ENCODE results near the gene ZFYVE1. TPM values are rescaled to one million over a fixed set of nuclear protein-coding genes. Genes with fewer than 3 reads are reported as not detected.

ZFYVE1 gene
- total and polyA plus RNA-seq, 2 experiments from 2014 or later, result 3.2 to 12.5 TPM

DNA sequence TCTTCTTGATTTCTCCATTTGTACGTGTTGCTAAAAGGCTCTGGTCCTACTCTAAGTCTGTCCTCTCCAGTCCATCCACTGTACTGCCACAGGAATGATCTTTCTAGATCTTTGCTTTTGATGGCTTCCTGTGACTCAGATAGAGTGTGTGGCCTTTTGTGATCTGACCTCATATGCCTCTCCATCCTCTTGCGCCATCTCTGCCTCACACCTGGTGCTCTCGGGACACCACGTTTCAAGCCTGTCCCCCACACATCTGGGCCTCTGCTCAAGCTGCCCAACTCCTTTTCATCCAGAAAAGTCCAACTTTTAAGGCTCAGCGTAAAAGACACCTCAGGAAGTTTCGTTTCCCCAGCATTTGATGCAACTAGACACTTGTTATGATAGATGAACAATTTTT lies 61.7 kb downstream of the ZFYVE1 start:
- Histone ChIP-seq H3K4me3 (no peak overlapping the region), H4K20me1 (replicated peaks; ENCODE audit: insufficient read depth) (no peaks in the 10 kb centered on the region), H3K4me1 (ENCODE audit: insufficient read depth) (no peaks in the 10 kb centered on the region), H3K27me3 (ENCODE audit: insufficient read depth) (no peaks in the 10 kb centered on the region), H3K79me2 (replicated peaks; ENCODE audit: insufficient read depth) (no peaks in the 10 kb centered on the region), H3K4me2 (no peak overlapping the region), H3K36me3 (ENCODE audit: insufficient read depth) (no peaks in the 10 kb centered on the region; the same call in 1 of the 2 replicates), H3F3A (replicated peaks; ENCODE audit: low read depth) (no peaks in the 10 kb centered on the region), H3K9me2 (ENCODE audit: insufficient read depth) (no peaks in the 10 kb centered on the region), H2AFZ (no peak overlapping the region), H3K27ac (ENCODE audit: low read depth) (no peak overlapping the region)
- H3K4me1 Mint-ChIP-seq, result no peaks in the 10 kb centered on the region
- ATAC-seq (no peak), DNase-seq (ENCODE audit: low spot score) (no peak)
- H3K27ac Mint-ChIP-seq, result no peak overlapping the region
- H3K36me3 Mint-ChIP-seq (ENCODE audit: low read depth), result peaks cover 27% of the 10 kb centered on the region
- H3K9me3 Mint-ChIP-seq, result peaks cover 4% of the 10 kb centered on the region; the same call in 2 of the 3 replicates
- no peak for TF ChIP-seq JUNB (IDR thresholded peaks at IDR 0.05; ENCODE audit: unreplicated experiment)
- no peak for TF ChIP-seq CREB1 (CRISPR knock-in tag; IDR thresholded peaks at IDR 0.05; ENCODE audit: low read depth)
- TF ChIP-seq POLR2AphosphoS5 (IDR thresholded peaks at IDR 0.05; ENCODE audit: low read depth), result no peak
- TF ChIP-seq EZH2 (IDR thresholded peaks at IDR 0.05; ENCODE audit: low read depth, unreplicated experiment), result no peak
- no peak for TF ChIP-seq STAT1 (IDR thresholded peaks at IDR 0.05; ENCODE audit: unreplicated experiment)
- no peak for TF ChIP-seq ZNF462 (CRISPR knock-in tag; IDR thresholded peaks at IDR 0.05)
- TF ChIP-seq NANOG (IDR thresholded peaks at IDR 0.05; ENCODE audit: borderline replicate concordance), result no peak
- H3K27me3 Mint-ChIP-seq (ENCODE audit: insufficient read depth, low read depth, poor library complexity), result peaks cover 11% of the 10 kb centered on the region
- no peak overlapping the region for H3K4me3 Mint-ChIP-seq

DNA sequence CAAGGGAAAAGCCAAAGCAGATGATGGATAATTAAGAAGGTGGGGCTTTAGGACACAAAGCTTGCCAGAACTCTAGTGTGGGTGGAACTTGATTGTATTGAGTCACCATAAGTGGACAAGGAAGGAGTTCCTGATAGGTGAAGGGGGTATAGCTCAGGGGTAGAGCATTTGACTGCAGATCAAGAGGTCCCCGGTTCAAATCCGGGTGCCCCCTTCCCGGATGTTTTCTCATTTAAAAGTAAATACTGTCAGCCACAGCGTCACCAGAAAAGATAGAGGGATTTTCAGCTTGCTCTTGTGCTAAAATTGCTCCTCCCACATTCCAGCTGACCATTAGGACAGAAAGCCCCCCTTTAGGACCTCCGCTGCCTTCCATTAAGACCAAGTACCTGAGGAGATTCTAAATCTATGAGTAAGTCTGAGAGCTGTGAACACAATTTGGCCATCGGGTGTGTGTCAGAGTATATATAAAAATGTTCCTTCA lies 64.0 kb downstream of the ZFYVE1 start:
- H3K4me3 ChIP-seq, result no peak overlapping the region
- H3K27ac ChIP-seq (ENCODE audit: low read depth), result no peak overlapping the region
- no peaks in the 10 kb centered on the region for H3K4me1 ChIP-seq (ENCODE audit: insufficient read depth)
- no peaks in the 10 kb centered on the region for H3K9me2 ChIP-seq (ENCODE audit: insufficient read depth)
- H3K4me3 Mint-ChIP-seq, result peak overlapping the region; percentile 4; the same call in 1 of the 3 replicates
- peaks cover 4% of the 10 kb centered on the region; the same call in 2 of the 3 replicates for H3K9me3 Mint-ChIP-seq
- H3K36me3 Mint-ChIP-seq (ENCODE audit: low read depth), result peaks cover 14% of the 10 kb centered on the region
- H4K20me1 ChIP-seq (replicated peaks; ENCODE audit: insufficient read depth), result no peaks in the 10 kb centered on the region
- H3K27me3 ChIP-seq (ENCODE audit: insufficient read depth), result no peaks in the 10 kb centered on the region
- H3K4me2 ChIP-seq, result no peak overlapping the region
- H3K79me2 ChIP-seq (replicated peaks; ENCODE audit: insufficient read depth), result no peaks in the 10 kb centered on the region
- ATAC-seq (peak; percentile 77), DNase-seq (ENCODE audit: low spot score) (peak; percentile 79)
- H3K27ac Mint-ChIP-seq, result no peak overlapping the region
- no peaks in the 10 kb centered on the region for H3K36me3 ChIP-seq (ENCODE audit: insufficient read depth)
- H3K27me3 Mint-ChIP-seq (ENCODE audit: insufficient read depth, low read depth, poor library complexity), result peaks cover 11% of the 10 kb centered on the region
- no peak overlapping the region for H2AFZ ChIP-seq
- H3F3A ChIP-seq (replicated peaks; ENCODE audit: low read depth), result no peaks in the 10 kb centered on the region
- H3K4me1 Mint-ChIP-seq, result no peaks in the 10 kb centered on the region
- TF ChIP-seq, protein P1, sequence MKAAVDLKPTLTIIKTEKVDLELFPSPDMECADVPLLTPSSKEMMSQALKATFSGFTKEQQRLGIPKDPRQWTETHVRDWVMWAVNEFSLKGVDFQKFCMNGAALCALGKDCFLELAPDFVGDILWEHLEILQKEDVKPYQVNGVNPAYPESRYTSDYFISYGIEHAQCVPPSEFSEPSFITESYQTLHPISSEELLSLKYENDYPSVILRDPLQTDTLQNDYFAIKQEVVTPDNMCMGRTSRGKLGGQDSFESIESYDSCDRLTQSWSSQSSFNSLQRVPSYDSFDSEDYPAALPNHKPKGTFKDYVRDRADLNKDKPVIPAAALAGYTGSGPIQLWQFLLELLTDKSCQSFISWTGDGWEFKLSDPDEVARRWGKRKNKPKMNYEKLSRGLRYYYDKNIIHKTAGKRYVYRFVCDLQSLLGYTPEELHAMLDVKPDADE (IDR thresholded peaks at IDR 0.05), result no peak
- TF ChIP-seq EZH2phosphoT487 (IDR thresholded peaks at IDR 0.05; ENCODE audit: unreplicated experiment) (no peak), CREB1 (CRISPR knock-in tag; IDR thresholded peaks at IDR 0.05; ENCODE audit: low read depth) (peak; percentile 28; the same call in 1 of the 2 replicates), REST (IDR thresholded peaks at IDR 0.05; ENCODE audit: unreplicated experiment) (no peak), ZNF331 (CRISPR knock-in tag; IDR thresholded peaks at IDR 0.05; ENCODE audit: low read depth) (no peak), POLR2AphosphoS5 (IDR thresholded peaks at IDR 0.05; ENCODE audit: low read depth) (no peak), NANOG (IDR thresholded peaks at IDR 0.05; ENCODE audit: borderline replicate concordance) (no peak)

Data from GM23338 (cell line).